Effector memory CD4-positive, alpha-beta T cell (primary cell): ENCODE data around the gene CACNA2D1.

Experiments used
- DNase-seq, 3 donors: peaks; one replicate each; pipeline ENCODE4 v3.0.0-alpha.2; 2020
- H3K27ac ChIP-seq: 2 replicates; pipeline ENCODE4 v1.7.0; 2013; ENCODE audit warnings: mild to moderate bottlenecking, low read length, moderate library complexity; ENCODE audit not compliant: insufficient read depth, poor library complexity, severe bottlenecking
- H3K27me3 ChIP-seq: replicated peaks from 2 replicates; pipeline ENCODE4 v1.7.0; 2013; ENCODE audit warnings: mild to moderate bottlenecking, low read length; ENCODE audit not compliant: insufficient read depth, control insufficient read depth, poor library complexity, severe bottlenecking
- H3K36me3 ChIP-seq: 2 replicates; pipeline ENCODE4 v1.7.0; 2013; ENCODE audit warnings: mild to moderate bottlenecking, low read length, moderate library complexity; ENCODE audit not compliant: control insufficient read depth, insufficient read depth
- H3K4me1 ChIP-seq: 2 replicates; pipeline ENCODE4 v1.7.0; 2013; ENCODE audit warnings: low read length, mild to moderate bottlenecking; ENCODE audit not compliant: control insufficient read depth, insufficient read depth, poor library complexity, severe bottlenecking
- H3K4me3 ChIP-seq: 2 replicates; pipeline ENCODE4 v1.7.0; 2013; ENCODE audit warnings: low read length, low read depth, mild to moderate bottlenecking; ENCODE audit not compliant: insufficient read depth, poor library complexity, severe bottlenecking
- H3K9me3 ChIP-seq: 2 replicates; pipeline ENCODE4 v1.7.0; 2013; ENCODE audit warnings: mild to moderate bottlenecking, low read length, moderate library complexity; ENCODE audit not compliant: control insufficient read depth

The CACNA2D1 gene

GRCh38 chr7:82124445-82124844 is 319.1 kb downstream of the CACNA2D1 start:
- no peak for DNase-seq
- Histone ChIP-seq H3K4me3 (no peak overlapping the region), H3K27ac (no peak overlapping the region), H3K4me1 (no peaks in the 10 kb centered on the region), H3K9me3 (no peaks in the 10 kb centered on the region), H3K27me3 (no peaks in the 10 kb centered on the region), H3K36me3 (no peaks in the 10 kb centered on the region)

GRCh38 chr7:82122275-82122674 is 321.3 kb downstream of the CACNA2D1 start:
- no peak overlapping the region for H3K4me3 ChIP-seq
- H3K27ac ChIP-seq, result no peak overlapping the region
- no peaks in the 10 kb centered on the region for H3K27me3 ChIP-seq
- no peak for DNase-seq
- H3K9me3 ChIP-seq, result no peaks in the 10 kb centered on the region
- no peaks in the 10 kb centered on the region for H3K36me3 ChIP-seq
- H3K4me1 ChIP-seq, result no peaks in the 10 kb centered on the region

DNA sequence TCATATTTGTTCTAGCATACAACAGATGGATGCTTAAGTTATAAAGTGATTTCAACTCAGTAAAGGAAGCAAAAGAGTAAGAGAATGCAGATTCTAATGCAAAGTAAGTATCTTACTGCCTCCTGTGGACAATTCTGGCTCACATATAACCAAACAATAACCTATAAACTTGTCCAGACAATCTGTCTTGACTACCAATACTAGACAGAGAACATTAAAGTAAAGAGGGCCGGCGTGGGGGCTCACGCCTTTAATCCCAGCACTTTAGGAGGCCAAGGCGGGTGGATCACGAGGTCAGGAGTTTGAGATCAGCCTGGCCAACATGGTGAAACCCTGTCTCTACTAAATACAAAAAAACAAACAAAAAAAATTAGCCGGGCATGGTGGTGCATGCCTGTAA is 329.3 kb downstream of the CACNA2D1 start:
- Histone ChIP-seq H3K27me3 (no peaks in the 10 kb centered on the region), H3K9me3 (no peaks in the 10 kb centered on the region), H3K4me1 (no peaks in the 10 kb centered on the region), H3K36me3 (no peaks in the 10 kb centered on the region), H3K27ac (no peak overlapping the region), H3K4me3 (no peak overlapping the region)
- no peak for DNase-seq

DNA sequence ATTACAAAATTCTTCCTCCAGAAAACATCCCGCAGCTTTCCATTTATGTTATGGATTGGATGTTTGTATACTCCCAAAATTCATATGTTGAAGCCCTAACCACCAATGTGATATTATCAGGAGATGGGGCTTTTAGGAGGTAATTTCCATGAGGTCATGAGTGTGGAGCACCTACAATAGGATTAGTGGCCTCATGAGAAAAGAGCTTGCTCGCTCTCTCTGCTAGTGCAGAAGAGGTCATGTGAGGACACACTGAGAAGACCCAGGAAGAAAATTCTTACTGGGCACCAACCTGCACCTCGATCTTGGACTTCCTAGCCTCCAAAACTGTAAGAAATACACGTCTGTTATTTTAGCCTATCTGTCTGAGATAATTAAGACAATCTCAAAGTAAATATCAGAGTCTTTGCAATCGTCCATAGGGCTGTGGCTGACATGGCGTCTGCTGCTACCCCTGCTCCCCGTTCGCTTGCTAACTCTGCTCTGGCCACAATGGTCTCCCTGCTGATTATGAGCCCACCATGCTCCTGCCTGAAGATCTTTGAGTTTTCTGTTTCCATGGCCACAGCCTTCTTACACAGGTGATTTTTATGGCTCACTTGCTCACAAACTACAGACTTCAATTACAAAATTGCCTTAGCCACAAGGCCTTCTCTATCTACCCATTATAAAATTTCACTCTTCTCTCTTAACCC is 333.3 kb downstream of the CACNA2D1 start:
- no peaks in the 10 kb centered on the region for H3K36me3 ChIP-seq
- H3K4me1 ChIP-seq, result no peaks in the 10 kb centered on the region
- no peak overlapping the region for H3K4me3 ChIP-seq
- no peaks in the 10 kb centered on the region for H3K9me3 ChIP-seq
- no peak overlapping the region for H3K27ac ChIP-seq
- H3K27me3 ChIP-seq, result no peaks in the 10 kb centered on the region
- no peak for DNase-seq

GRCh38 chr7:82109288-82109687 is 334.3 kb downstream of the CACNA2D1 start:
- no peak overlapping the region for H3K4me3 ChIP-seq
- no peaks in the 10 kb centered on the region for H3K27me3 ChIP-seq
- no peaks in the 10 kb centered on the region for H3K4me1 ChIP-seq
- no peak overlapping the region for H3K27ac ChIP-seq
- H3K36me3 ChIP-seq, result no peaks in the 10 kb centered on the region
- H3K9me3 ChIP-seq, result no peaks in the 10 kb centered on the region
- no peak for DNase-seq

DNA sequence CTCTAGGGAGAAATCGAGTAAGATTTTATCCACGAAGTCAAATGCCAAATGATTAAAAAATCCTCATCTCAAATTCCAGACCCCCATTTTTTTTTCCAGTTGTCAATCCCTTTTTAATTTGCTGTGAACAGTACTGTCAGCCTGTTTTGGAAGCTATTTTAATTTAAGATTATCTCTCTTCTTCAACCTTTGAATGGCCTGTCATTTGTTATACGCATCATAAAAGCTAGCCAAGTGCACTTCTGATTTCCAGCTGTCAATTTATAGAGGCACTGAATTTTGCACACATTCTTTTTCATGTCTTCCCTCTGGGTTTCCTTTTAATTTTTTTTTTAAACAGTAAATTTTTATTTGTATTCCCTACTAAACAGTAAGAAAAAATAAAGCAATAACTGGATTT is 337.4 kb downstream of the CACNA2D1 start:
- Histone ChIP-seq H3K4me1 (no peaks in the 10 kb centered on the region), H3K9me3 (no peaks in the 10 kb centered on the region), H3K27ac (no peak overlapping the region), H3K27me3 (no peaks in the 10 kb centered on the region), H3K4me3 (no peak overlapping the region), H3K36me3 (no peaks in the 10 kb centered on the region)
- no peak for DNase-seq

GRCh38 chr7:82105463-82105862 is 338.1 kb downstream of the CACNA2D1 start:
- H3K9me3 ChIP-seq, result no peaks in the 10 kb centered on the region
- no peaks in the 10 kb centered on the region for H3K36me3 ChIP-seq
- no peak for DNase-seq
- no peaks in the 10 kb centered on the region for H3K4me1 ChIP-seq
- H3K4me3 ChIP-seq, result no peak overlapping the region
- no peak overlapping the region for H3K27ac ChIP-seq
- no peaks in the 10 kb centered on the region for H3K27me3 ChIP-seq

GRCh38 chr7:82098414-82098813 is 345.2 kb downstream of the CACNA2D1 start:
- H3K4me3 ChIP-seq, result no peak overlapping the region
- no peaks in the 10 kb centered on the region for H3K4me1 ChIP-seq
- H3K27me3 ChIP-seq, result no peaks in the 10 kb centered on the region
- H3K36me3 ChIP-seq, result no peaks in the 10 kb centered on the region
- no peak for DNase-seq
- H3K27ac ChIP-seq, result no peak overlapping the region
- H3K9me3 ChIP-seq, result no peaks in the 10 kb centered on the region

DNA sequence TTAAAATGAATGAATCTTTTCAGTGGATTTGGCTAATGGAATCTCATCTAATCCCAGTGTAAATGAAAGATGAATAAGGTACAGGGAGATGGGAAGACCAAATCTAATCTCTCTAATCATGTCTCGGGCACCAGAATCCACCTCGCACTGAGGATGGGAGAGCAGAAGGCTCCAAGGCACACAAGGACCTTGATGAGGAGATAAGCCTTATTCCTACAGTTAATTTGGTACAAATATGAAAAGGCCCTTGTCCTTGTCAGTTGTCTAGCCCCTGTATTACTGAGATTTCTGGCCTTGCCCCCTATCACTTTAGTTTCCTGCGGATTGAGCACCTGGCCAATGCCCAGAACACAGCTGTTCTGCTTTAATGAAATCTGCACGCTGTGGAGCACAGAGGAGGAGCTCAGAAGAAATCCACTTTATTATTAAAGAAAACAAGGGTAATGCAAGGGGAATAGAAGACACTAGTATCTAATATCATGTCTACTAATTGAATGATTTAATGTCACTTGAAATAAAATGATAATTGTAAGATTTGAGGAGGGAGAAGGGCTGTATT is 352.4 kb downstream of the CACNA2D1 start:
- H3K4me3 ChIP-seq, result no peak overlapping the region
- H3K27ac ChIP-seq, result no peak overlapping the region
- H3K9me3 ChIP-seq, result no peaks in the 10 kb centered on the region
- DNase-seq, result no peak
- no peaks in the 10 kb centered on the region for H3K36me3 ChIP-seq
- H3K4me1 ChIP-seq, result no peaks in the 10 kb centered on the region
- H3K27me3 ChIP-seq, result no peaks in the 10 kb centered on the region

GRCh38 chr7:82087099-82087498 is 356.5 kb downstream of the CACNA2D1 start:
- Histone ChIP-seq H3K27me3 (no peaks in the 10 kb centered on the region), H3K4me1 (no peaks in the 10 kb centered on the region)

More at GRCh38 chr7:82087099-82087498, 356.5 kb downstream of the CACNA2D1 start:
- Histone ChIP-seq H3K9me3 (no peaks in the 10 kb centered on the region), H3K36me3 (no peaks in the 10 kb centered on the region), H3K4me3 (no peak overlapping the region), H3K27ac (no peak overlapping the region)
- DNase-seq, result no peak
